ENCODE measurements around the gene CUL2. TPM values are rescaled to one million over a fixed set of nuclear protein-coding genes. Genes with fewer than 3 reads are reported as not detected.

CUL2 gene
- total RNA-seq, 1 donor: 29.0 TPM

DNA sequence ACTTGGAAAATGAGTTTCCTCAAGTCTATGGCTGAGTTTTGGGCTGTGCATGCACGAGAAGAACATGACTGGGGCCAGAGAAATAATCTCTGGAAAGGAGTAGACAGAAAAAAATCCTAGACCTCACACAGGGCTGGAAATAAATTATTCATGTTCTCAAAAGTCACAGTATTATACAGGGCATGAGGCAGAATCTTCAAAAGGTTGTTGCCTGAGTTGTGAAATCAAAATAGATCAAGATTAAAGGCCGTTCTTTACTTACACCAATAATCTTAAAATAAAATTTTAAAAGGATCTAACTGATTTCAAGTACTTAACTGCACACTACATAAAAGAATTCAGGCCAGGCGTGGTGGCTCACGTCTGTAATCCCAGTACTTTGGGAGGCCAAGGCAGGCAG lies 22.4 kb upstream of the CUL2 start:
- Histone ChIP-seq H3K4me1 (ENCODE audit: insufficient read depth, low read length) (no peaks in the 10 kb centered on the region), H4K20me1 (ENCODE audit: insufficient read depth, low read length) (no peaks in the 10 kb centered on the region), H2AFZ (ENCODE audit: low read length) (no peak overlapping the region), H3K4me2 (ENCODE audit: insufficient read depth, low read length) (no peak overlapping the region), H3K27ac (ENCODE audit: low read depth, low read length) (no peak overlapping the region), H3K9me3 (ENCODE audit: low read depth, low read length) (no peaks in the 10 kb centered on the region), H3K79me2 (ENCODE audit: insufficient read depth, low read length) (no peaks in the 10 kb centered on the region), H3K36me3 (ENCODE audit: insufficient read depth, low read length) (no peaks in the 10 kb centered on the region), H3K27me3 (ENCODE audit: insufficient read depth, low read length) (no peaks in the 10 kb centered on the region), H3K4me3 (ENCODE audit: insufficient read depth, low read length) (no peak overlapping the region)
- DNase-seq (ENCODE audit: insufficient read length, low spot score, missing footprints): no peak
- TF ChIP-seq, protein P1, sequence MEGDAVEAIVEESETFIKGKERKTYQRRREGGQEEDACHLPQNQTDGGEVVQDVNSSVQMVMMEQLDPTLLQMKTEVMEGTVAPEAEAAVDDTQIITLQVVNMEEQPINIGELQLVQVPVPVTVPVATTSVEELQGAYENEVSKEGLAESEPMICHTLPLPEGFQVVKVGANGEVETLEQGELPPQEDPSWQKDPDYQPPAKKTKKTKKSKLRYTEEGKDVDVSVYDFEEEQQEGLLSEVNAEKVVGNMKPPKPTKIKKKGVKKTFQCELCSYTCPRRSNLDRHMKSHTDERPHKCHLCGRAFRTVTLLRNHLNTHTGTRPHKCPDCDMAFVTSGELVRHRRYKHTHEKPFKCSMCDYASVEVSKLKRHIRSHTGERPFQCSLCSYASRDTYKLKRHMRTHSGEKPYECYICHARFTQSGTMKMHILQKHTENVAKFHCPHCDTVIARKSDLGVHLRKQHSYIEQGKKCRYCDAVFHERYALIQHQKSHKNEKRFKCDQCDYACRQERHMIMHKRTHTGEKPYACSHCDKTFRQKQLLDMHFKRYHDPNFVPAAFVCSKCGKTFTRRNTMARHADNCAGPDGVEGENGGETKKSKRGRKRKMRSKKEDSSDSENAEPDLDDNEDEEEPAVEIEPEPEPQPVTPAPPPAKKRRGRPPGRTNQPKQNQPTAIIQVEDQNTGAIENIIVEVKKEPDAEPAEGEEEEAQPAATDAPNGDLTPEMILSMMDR (IDR thresholded peaks at IDR 0.05; ENCODE audit: extremely low read depth, low read depth, low read length): no peak

DNA sequence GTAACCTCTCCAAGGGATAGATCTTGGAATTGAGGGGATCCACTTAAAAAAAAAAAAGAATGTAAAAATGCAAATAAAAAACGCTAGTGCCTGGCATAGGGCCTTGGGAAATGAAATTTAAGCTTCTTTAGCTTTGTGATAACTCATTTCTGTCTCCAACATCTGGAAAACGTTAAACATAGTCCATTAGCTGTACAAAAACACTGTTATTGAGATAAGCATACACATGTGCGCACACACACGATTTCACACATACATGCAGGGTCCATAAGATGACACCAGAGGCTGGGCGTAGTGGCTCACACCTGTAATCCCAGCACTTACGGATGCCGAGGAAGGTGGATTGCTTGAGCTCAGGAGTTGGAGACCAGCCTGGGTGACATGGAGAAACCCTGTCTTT lies 13.7 kb upstream of the CUL2 start:
- Histone ChIP-seq H3K4me3 (ENCODE audit: insufficient read depth, low read length) (no peak overlapping the region), H3K9me3 (ENCODE audit: low read depth, low read length) (no peaks in the 10 kb centered on the region), H2AFZ (ENCODE audit: low read length) (no peak overlapping the region), H3K36me3 (ENCODE audit: insufficient read depth, low read length) (no peaks in the 10 kb centered on the region), H3K79me2 (ENCODE audit: insufficient read depth, low read length) (no peaks in the 10 kb centered on the region), H3K4me2 (ENCODE audit: insufficient read depth, low read length) (no peak overlapping the region), H3K4me1 (ENCODE audit: insufficient read depth, low read length) (no peaks in the 10 kb centered on the region), H3K27me3 (ENCODE audit: insufficient read depth, low read length) (no peaks in the 10 kb centered on the region), H3K27ac (ENCODE audit: low read depth, low read length) (no peak overlapping the region), H4K20me1 (ENCODE audit: insufficient read depth, low read length) (no peaks in the 10 kb centered on the region)
- TF ChIP-seq, protein P1 (IDR thresholded peaks at IDR 0.05; ENCODE audit: extremely low read depth, low read depth, low read length): no peak
- DNase-seq (ENCODE audit: insufficient read length, low spot score, missing footprints): no peak

DNA sequence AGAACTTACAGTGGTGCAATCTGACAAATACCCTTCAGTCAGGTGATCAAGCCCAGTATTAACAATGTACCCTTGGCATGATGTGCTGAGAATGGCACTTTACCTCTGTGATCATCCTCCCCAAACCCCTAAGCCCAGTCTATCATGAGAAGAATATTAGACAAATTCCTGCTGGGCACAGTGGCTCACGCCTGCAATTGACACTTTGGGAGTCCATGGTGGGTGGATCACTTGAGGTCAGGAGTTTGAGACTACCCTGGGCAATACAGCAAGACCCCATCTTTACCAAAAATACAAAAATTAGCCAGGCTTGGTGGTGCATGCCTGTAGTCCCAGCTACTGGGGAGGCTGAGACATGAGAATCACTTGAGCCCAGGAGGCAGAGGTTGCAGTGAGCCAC lies 7.4 kb upstream of the CUL2 start:
- no peaks in the 10 kb centered on the region for H3K9me3 ChIP-seq (ENCODE audit: low read depth, low read length)
- H3K27me3 ChIP-seq (ENCODE audit: insufficient read depth, low read length): no peaks in the 10 kb centered on the region
- no peak for DNase-seq (ENCODE audit: insufficient read length, low spot score, missing footprints)
- no peaks in the 10 kb centered on the region for H3K79me2 ChIP-seq (ENCODE audit: insufficient read depth, low read length)
- no peak overlapping the region for H3K27ac ChIP-seq (ENCODE audit: low read depth, low read length)
- no peak overlapping the region for H3K4me3 ChIP-seq (ENCODE audit: insufficient read depth, low read length)
- H2AFZ ChIP-seq (ENCODE audit: low read length): no peak overlapping the region
- TF ChIP-seq, protein P1 (IDR thresholded peaks at IDR 0.05; ENCODE audit: extremely low read depth, low read depth, low read length): no peak
- H3K4me2 ChIP-seq (ENCODE audit: insufficient read depth, low read length): no peak overlapping the region
- H3K36me3 ChIP-seq (ENCODE audit: insufficient read depth, low read length): no peaks in the 10 kb centered on the region
- H4K20me1 ChIP-seq (ENCODE audit: insufficient read depth, low read length): no peaks in the 10 kb centered on the region
- H3K4me1 ChIP-seq (ENCODE audit: insufficient read depth, low read length): no peaks in the 10 kb centered on the region

DNA sequence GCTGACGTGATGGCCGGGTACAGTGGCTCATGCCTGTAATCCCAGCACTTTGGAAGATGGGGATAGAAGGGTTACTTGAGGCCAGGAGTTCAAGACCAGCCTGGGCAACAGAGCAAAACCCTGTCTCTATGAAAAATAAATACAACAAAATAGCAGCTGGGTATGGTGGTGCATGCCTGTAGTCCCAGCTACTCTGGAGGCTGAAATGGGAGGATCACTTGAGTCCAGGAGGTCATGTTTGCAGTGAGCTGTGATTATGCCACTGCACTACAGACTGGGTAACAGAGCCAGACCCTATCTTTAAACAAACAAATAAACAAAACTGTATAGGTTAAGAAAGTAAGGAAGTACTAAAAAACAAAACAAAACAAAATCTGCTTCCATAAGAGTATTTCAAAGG lies 6.2 kb upstream of the CUL2 start:
- TF ChIP-seq, protein P1 (IDR thresholded peaks at IDR 0.05; ENCODE audit: extremely low read depth, low read depth, low read length): no peak

More for the DNA sequence above, 6.2 kb upstream of the CUL2 start:
- no peaks in the 10 kb centered on the region for H3K79me2 ChIP-seq (ENCODE audit: insufficient read depth, low read length)
- no peak overlapping the region for H3K4me2 ChIP-seq (ENCODE audit: insufficient read depth, low read length)
- no peaks in the 10 kb centered on the region for H3K4me1 ChIP-seq (ENCODE audit: insufficient read depth, low read length)
- no peak overlapping the region for H3K27ac ChIP-seq (ENCODE audit: low read depth, low read length)
- no peak for DNase-seq (ENCODE audit: insufficient read length, low spot score, missing footprints)
- H3K4me3 ChIP-seq (ENCODE audit: insufficient read depth, low read length): no peak overlapping the region
- no peak overlapping the region for H2AFZ ChIP-seq (ENCODE audit: low read length)
- H3K36me3 ChIP-seq (ENCODE audit: insufficient read depth, low read length): no peaks in the 10 kb centered on the region
- no peaks in the 10 kb centered on the region for H3K9me3 ChIP-seq (ENCODE audit: low read depth, low read length)
- no peaks in the 10 kb centered on the region for H3K27me3 ChIP-seq (ENCODE audit: insufficient read depth, low read length)
- no peaks in the 10 kb centered on the region for H4K20me1 ChIP-seq (ENCODE audit: insufficient read depth, low read length)
